GM12892 (cell line): ENCODE results near the gene MXRA5.
"Not testable (repeated sequence)": the region's sequence is repeated elsewhere in the genome, so short reads cannot be mapped to it uniquely, and the experiment has no call there.

ENCODE experiments used
- DNase-seq: peaks from one replicate; pipeline ENCODE4 v3.0.0; 2011; ENCODE audit not compliant: insufficient read length
- FAIRE-seq: peaks from 2 replicates; lab custom pipeline; 2011; peaks lifted over from hg19 to GRCh38; lab: Jason Lieb, UNC
- POLR2A ChIP-seq: IDR thresholded peaks from 2 replicates; pipeline ENCODE4 v1.6.1; 2011; ENCODE audit warnings: low read depth, low read length, control low read depth
- POLR2AphosphoS5 ChIP-seq: IDR thresholded peaks from 2 replicates; pipeline ENCODE4 v1.6.1; 2011; ENCODE audit warnings: low read depth, low read length, control low read depth
- TAF1 ChIP-seq: IDR thresholded peaks from 2 replicates; pipeline ENCODE4 v1.6.1; 2011; ENCODE audit warnings: low read depth, mild to moderate bottlenecking, control low read depth, low read length, borderline replicate concordance

The MXRA5 gene

GRCh38 chrX:3320471-3321046, 25.9 kb downstream of the MXRA5 start:
- no peak for FAIRE-seq
- no peak for DNase-seq
- TF ChIP-seq POLR2A, result no peak
- no peak for TF ChIP-seq POLR2AphosphoS5
- no peak for TF ChIP-seq TAF1

DNA sequence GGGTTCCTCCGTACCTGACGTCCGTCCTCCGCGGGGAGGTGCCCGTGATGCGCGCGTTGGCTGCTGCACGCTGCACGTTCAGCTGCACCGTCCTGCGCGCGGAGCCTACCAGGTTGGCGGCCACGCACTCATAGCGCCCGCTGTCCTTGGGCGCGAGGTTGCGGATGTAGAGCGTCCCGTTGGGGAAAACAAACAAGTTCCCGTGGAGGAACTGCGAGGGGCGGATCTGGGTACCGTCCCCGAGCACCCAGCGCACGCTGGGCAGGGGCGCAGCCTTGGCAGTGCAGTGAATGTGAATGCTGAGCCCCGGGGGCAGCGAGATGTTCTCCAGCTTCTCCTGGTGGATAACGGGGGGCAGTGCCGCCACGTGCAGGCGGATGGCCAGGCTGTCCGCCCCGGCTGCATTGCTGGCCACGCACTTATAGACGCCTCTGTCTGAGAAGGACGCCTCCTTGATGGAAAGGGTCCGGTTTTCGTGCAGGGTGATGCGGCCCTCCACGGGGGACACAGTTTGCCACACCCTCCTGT, 29.2 kb downstream of the MXRA5 start:
- FAIRE-seq (no peak), DNase-seq (no peak)
- TF ChIP-seq TAF1 (no peak), POLR2A (no peak), POLR2AphosphoS5 (no peak)

DNA sequence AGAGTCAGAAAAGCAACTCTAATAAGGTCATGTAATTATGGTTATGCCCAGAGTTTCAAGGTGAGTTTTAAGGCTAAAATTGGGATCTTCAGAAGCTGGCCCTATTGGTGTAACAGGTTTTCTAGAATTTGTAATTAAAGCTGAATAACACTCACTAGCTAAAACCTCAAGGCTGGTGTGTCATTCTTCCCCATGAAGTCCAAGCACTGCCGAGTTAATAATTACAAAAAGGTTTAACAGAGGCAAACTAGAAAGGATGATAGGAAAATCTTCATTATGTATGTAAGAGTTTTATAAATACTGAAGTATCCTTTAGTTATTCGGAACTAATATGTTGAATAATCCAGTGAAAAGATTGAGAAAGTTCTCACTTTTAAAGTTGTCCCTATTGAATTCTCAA, 34.3 kb downstream of the MXRA5 start:
- no peak for FAIRE-seq
- DNase-seq, result no peak
- TF ChIP-seq TAF1, result no peak

GRCh38 chrX:3307881-3308280, 38.6 kb downstream of the MXRA5 start:
- no peak for FAIRE-seq
- DNase-seq, result no peak
- no peak for TF ChIP-seq POLR2A
- TF ChIP-seq POLR2AphosphoS5, result no peak
- no peak for TF ChIP-seq TAF1

- TF ChIP-seq TAF1, result no peak
- TF ChIP-seq POLR2A, result no peak
- no peak for TF ChIP-seq POLR2AphosphoS5
- FAIRE-seq (no peak), DNase-seq (no peak)
Observed at GRCh38 chrX:3299636-3300035, 46.8 kb downstream of the MXRA5 start.

- TF ChIP-seq TAF1 (no peak), POLR2A (no peak), POLR2AphosphoS5 (no peak)
- FAIRE-seq, result no peak
- DNase-seq, result no peak
Observed at GRCh38 chrX:3295731-3296130, 50.7 kb downstream of the MXRA5 start.

- DNase-seq, result no peak
- FAIRE-seq, result no peak
- no peak for TF ChIP-seq TAF1
Observed at GRCh38 chrX:3293251-3293650, 53.2 kb downstream of the MXRA5 start.

DNA sequence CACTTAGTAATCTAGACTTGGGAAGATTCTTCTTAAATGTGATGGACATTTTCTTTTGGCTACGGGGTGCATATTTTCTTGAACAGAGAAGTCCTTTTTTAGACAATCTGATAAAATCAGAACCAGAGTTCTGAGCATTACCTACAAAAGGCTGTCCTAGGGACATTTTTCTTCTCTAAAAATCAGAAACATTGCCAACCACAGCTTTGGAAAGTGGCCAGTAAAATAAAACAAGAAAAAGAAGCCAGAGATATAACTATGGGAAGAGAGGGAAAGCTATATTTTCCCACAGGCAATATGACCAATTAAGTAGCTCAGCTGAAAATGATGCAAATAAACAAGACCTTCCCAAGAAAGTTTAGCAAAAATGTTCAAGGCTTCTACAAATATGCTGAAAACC, 55.9 kb downstream of the MXRA5 start:
- DNase-seq (no peak), FAIRE-seq (no peak)
- TF ChIP-seq POLR2AphosphoS5 (no peak), TAF1 (no peak), POLR2A (no peak)

- no peak for DNase-seq
- no peak for TF ChIP-seq POLR2AphosphoS5
- TF ChIP-seq POLR2A, result no peak
- TF ChIP-seq TAF1, result no peak
- FAIRE-seq, result peak; percentile 24
Observed at GRCh38 chrX:3286196-3286945, 60.1 kb downstream of the MXRA5 start.

- FAIRE-seq, result no peak
- TF ChIP-seq POLR2A (no peak), TAF1 (no peak), POLR2AphosphoS5 (no peak)
- no peak for DNase-seq
Observed at GRCh38 chrX:3280706-3281105, 65.7 kb downstream of the MXRA5 start.

GRCh38 chrX:3273668-3274067, 72.8 kb downstream of the MXRA5 start:
- not testable (repeated sequence) for DNase-seq, FAIRE-seq

DNA sequence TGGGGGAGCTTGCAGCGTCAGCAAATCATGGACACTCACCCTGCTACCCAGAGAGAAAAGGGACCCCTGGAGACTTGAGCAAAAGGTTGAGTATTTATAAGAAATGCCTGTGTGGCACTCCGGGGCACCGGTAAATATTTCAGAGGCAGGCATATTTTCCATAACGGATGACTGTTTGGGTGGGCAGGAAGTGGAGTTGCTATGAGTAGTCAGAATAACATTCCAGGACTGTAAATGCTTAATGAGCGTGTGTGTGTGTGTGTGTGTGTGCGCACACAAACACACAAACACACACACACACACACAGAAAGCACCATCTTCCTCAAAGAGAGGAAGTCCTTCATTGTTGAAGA, 74.6 kb downstream of the MXRA5 start:
- FAIRE-seq (no peak), DNase-seq (no peak)
- TF ChIP-seq TAF1 (no peak), POLR2AphosphoS5 (no peak), POLR2A (no peak)

DNA sequence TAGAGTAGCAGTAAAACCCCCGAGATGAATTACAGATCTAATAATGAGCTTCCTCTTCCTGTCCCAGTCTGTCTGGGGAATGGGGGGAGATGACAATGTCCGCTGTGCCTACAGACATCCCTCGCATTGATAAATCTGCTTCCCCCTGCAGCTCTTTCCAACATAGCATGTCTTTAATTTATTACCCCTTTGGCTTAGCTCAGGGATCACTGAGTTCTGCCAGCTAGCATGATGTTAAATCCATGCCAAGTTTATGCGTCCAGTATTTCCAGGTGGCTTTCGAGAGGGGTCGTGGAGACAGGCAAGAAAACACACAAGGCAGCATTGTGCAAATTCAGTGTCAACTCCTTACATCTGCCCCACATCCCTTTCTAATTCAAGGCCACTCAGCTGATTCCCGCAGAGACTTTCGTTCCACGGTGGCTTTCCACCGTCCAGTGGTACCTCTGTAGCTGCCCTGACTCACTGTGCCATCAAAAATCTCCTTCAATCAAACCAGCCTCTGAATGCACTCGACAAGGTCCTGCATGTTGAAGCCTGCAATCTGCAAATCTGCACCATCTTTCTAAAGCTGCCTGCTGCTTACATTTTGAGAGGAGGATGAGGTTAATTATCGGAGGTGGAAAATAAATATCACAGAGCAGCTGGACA, 75.1 kb downstream of the MXRA5 start:
- no peak for TF ChIP-seq TAF1
- no peak for TF ChIP-seq POLR2AphosphoS5
- TF ChIP-seq POLR2A, result no peak
- DNase-seq, result no peak
- FAIRE-seq, result no peak

DNA sequence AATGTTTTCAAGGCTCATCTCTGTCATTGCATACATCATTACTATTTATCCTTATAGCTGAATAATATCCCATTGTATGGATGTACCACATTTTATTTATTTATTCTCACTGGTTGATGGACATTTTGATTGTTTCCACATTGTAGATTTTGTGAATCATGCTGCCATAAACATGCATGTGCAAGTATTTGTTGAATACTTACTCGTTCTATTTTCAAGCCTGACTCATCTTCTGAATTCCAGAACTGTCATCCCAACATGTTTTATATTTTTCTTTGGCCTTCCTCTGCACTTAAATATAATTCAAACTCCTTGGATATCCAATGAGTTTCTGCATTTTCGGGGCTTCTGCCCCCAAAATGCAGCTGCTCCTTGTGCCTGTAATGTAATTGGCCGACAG, 77.6 kb downstream of the MXRA5 start:
- TF ChIP-seq POLR2AphosphoS5 (no peak), TAF1 (no peak), POLR2A (no peak)
- no peak for DNase-seq

More for the DNA sequence above, 77.6 kb downstream of the MXRA5 start:
- FAIRE-seq, result no peak
